Tibial artery (tissue), 4 donors: ENCODE measurements around the gene SLC20A1.

Source experiments
- DNase-seq, 2 donors: peaks; one replicate each; pipeline ENCODE4 v3.0.0-alpha.2; 2019
- H3K27ac ChIP-seq, 2 donors: fragments of 200-600 bp; sonication (generic) in 1 of 2; 1 replicate in 1 of 2; 2 replicates in 1 of 2; pipeline ENCODE4 v1.5.1; 2018 to 2019; ENCODE audit warnings: mild to moderate bottlenecking in 1 of 2
- H3K27me3 ChIP-seq, 2 donors: fragments of 200-600 bp; sonication (generic) in 1 of 2; one replicate each; pipeline versions ENCODE4 v1.5.1 to v1.6.0; 2016 to 2019
- H3K36me3 ChIP-seq, 3 donors: fragments of 200-600 bp; sonication (generic) in 2 of 3; one replicate each; pipeline ENCODE4 v1.5.1; 2016 to 2019; ENCODE audit warnings: mild to moderate bottlenecking in 2 of 3
- H3K4me1 ChIP-seq, 4 donors: fragments of 200-600 bp; sonication (generic) in 2 of 4; 1 replicate in 3 of 4; 2 replicates in 1 of 4; pipeline ENCODE4 v1.5.1; 2016 to 2019
- H3K4me3 ChIP-seq, 2 donors: fragments of 200-600 bp; sonication (generic) in 1 of 2; 1 replicate in 1 of 2; 2 replicates in 1 of 2; pipeline ENCODE4 v1.5.1; 2018 to 2019; ENCODE audit warnings: mild to moderate bottlenecking in 2 of 2
- H3K9me3 ChIP-seq, 3 donors: fragments of 200-600 bp; sonication (generic) in 1 of 3; one replicate each; pipeline ENCODE4 v1.5.1; 2016 to 2019
- CTCF ChIP-seq, 2 experiments: fragments of 200-600 bp in 1 of 2; fragments of 450-650 bp in 1 of 2; IDR thresholded peaks; one replicate each; pipeline ENCODE4 v1.5.1; 2017 to 2019; ENCODE audit warnings: antibody characterized with exemption in 2 of 2, mild to moderate bottlenecking in 1 of 2, moderate library complexity in 1 of 2
- intact Hi-C: fragments of 100-400 bp; cut with DNase I; formaldehyde crosslinking; loops from one replicate; pipeline ENCODE4 v1.15.0; 2023; ENCODE audit warnings: low total_unique reads

The SLC20A1 gene

GRCh38 chr2:112685271-112685884, 39.6 kb downstream of the SLC20A1 start:
- Histone ChIP-seq H3K4me1 (peaks cover 0 to 4% (median under 1%) of the 10 kb centered on the region in 4 donors), H3K36me3 (no peaks in the 10 kb centered on the region), H3K27me3 (no peaks in the 10 kb centered on the region), H3K27ac (no peak overlapping the region), H3K9me3 (no peaks in the 10 kb centered on the region), H3K4me3 (no peak overlapping the region)
- intact Hi-C loops, result no loop called here
- no peak for DNase-seq
- TF ChIP-seq CTCF (IDR thresholded peaks at IDR 0.05), result no peak

GRCh38 chr2:112686348-112687217, 40.8 kb downstream of the SLC20A1 start:
- Histone ChIP-seq H3K9me3 (no peaks in the 10 kb centered on the region), H3K27ac (no peak overlapping the region), H3K27me3 (no peaks in the 10 kb centered on the region), H3K4me1 (no peaks in the 10 kb centered on the region), H3K36me3 (no peaks in the 10 kb centered on the region), H3K4me3 (no peak overlapping the region)
- intact Hi-C loops, result no loop called here
- DNase-seq, result no peak
- TF ChIP-seq CTCF (IDR thresholded peaks at IDR 0.05), result no peak

- intact Hi-C loops, result no loop called here
- TF ChIP-seq CTCF (IDR thresholded peaks at IDR 0.05), result no peak
- H3K9me3 ChIP-seq, result no peaks in the 10 kb centered on the region
- no peak for DNase-seq
- no peaks in the 10 kb centered on the region for H3K4me1 ChIP-seq
- no peak overlapping the region for H3K4me3 ChIP-seq
- no peaks in the 10 kb centered on the region for H3K27me3 ChIP-seq
- no peaks in the 10 kb centered on the region for H3K36me3 ChIP-seq
- H3K27ac ChIP-seq, result no peak overlapping the region
These were observed 41.8 kb downstream of the SLC20A1 start for GRCh38 chr2:112687522-112687921.

GRCh38 chr2:112688086-112688880, 42.5 kb downstream of the SLC20A1 start:
- Histone ChIP-seq H3K9me3 (no peaks in the 10 kb centered on the region), H3K36me3 (no peaks in the 10 kb centered on the region), H3K27ac (no peak overlapping the region), H3K4me3 (no peak overlapping the region), H3K27me3 (no peaks in the 10 kb centered on the region), H3K4me1 (no peaks in the 10 kb centered on the region)
- TF ChIP-seq CTCF (IDR thresholded peaks at IDR 0.05), result no peak
- intact Hi-C loops, result no loop called here
- DNase-seq, result no peak

GRCh38 chr2:112690853-112691401, 45.2 kb downstream of the SLC20A1 start:
- H3K36me3 ChIP-seq, result no peaks in the 10 kb centered on the region
- no peaks in the 10 kb centered on the region for H3K4me1 ChIP-seq
- no peaks in the 10 kb centered on the region for H3K9me3 ChIP-seq
- intact Hi-C loops, result loop anchor here (10.0 kb wide), 1 partner anchor 66 kb away; no protein-coding TSS in a partner anchor
- no peaks in the 10 kb centered on the region for H3K27me3 ChIP-seq
- peak; percentile 61 to 75 for TF ChIP-seq CTCF (IDR thresholded peaks at IDR 0.05)
- peak; percentile 70 to 79 for DNase-seq
- no peak overlapping the region for H3K4me3 ChIP-seq
- no peak overlapping the region for H3K27ac ChIP-seq
